Measurements from ENCODE around the gene NPM1. TPM values are rescaled to one million over a fixed set of nuclear protein-coding genes. Genes with fewer than 3 reads are reported as not detected.

The NPM1 gene
- total and polyA plus RNA-seq, 4 donors, result 133 to 959 (median 363) TPM

DNA sequence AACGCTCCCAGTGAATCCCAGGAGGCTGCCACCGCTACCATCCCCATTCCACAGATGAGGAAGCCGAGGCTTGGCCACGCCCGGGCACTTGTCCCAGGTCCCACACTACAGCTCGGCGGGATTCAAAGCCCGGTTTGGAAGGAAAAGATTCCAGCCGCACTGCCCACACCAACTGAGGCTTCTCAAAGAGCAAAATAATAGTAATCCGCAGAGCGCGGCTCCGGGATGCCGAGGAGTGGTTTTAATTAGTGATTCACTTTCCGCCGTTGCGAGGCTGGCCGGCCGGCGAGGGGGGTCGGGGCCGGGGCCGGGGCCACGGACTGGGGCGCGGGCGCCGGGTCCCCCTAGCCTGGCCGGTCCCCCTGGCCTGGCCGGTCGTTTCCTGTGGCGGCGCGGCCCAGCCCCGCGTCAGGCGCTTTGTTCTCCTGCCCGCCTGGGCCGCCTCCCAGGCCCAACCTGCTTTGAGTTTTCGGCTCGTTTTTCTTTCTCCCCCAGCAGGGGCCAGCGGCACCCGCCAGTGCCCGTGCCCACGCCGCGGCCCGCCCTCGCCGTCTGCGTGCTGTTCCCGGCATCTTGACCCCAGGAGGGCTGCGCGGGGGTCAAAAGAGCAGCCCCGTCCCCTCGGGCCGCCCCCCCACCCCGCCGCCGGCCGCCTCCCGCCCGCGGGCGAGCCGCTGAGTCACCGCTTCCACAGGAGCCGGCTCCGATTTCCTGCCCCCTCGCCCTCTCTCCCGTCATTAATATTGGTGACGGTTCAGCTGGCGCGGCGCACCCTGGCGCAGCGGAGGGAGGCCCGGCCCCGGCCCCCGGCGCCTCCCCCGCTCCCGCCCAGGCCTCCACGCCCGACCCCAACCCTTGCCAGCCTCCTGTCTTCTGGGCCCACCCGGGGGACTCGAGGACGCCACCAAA, 63.0 kb downstream of the NPM1 start:
- Histone ChIP-seq H3K4me3 (ENCODE audit: low read depth in 1 of 3, low read length in 3 of 3) (peak overlapping the region in 1 of 3 donors; percentile 36), H3K4me1 (ENCODE audit: control insufficient read depth in 4 of 4, insufficient read depth in 4 of 4, low read length in 3 of 4) (peaks cover 0 to 3% (median 0%) of the 10 kb centered on the region in 4 donors), H3K9ac (ENCODE audit: low read depth in 1 of 2, low read length in 2 of 2) (no peak overlapping the region), H3K27me3 (ENCODE audit: control insufficient read depth in 4 of 4, insufficient read depth in 4 of 4, low read length in 3 of 4) (peaks cover 0 to 2% (median 0%) of the 10 kb centered on the region in 4 donors), H3K27ac (ENCODE audit: low read depth in 1 of 2, low read length in 2 of 2) (no peak overlapping the region), H3K36me3 (ENCODE audit: control insufficient read depth in 4 of 4, insufficient read depth in 3 of 4, low read depth in 1 of 4, low read length in 3 of 4) (no peaks in the 10 kb centered on the region), H3K9me3 (ENCODE audit: control insufficient read depth in 4 of 4, low read length in 3 of 4) (no peaks in the 10 kb centered on the region)
- no peak for DNase-seq (ENCODE audit: low spot score)
- 42% methylated on average over 88 of the region's 88 CpGs for WGBS
- TF ChIP-seq REST (IDR thresholded peaks at IDR 0.05) (no peak), EGR1 (IDR thresholded peaks at IDR 0.05; ENCODE audit: low read depth in 2 of 2) (no peak), NR2F2 (IDR thresholded peaks at IDR 0.05) (no peak), JUND (IDR thresholded peaks at IDR 0.05) (no peak), TAF1 (conservative IDR thresholded peaks at IDR 0.05) (no peak), ATF3 (IDR thresholded peaks at IDR 0.05) (no peak), FOXA1 (IDR thresholded peaks at IDR 0.05) (no peak), RXRA (IDR thresholded peaks at IDR 0.05) (no peak), FOXA2 (IDR thresholded peaks at IDR 0.05) (no peak), RAD21 (IDR thresholded peaks at IDR 0.05) (no peak), HNF4G (IDR thresholded peaks at IDR 0.05) (no peak)
- TF ChIP-seq, protein P1, sequence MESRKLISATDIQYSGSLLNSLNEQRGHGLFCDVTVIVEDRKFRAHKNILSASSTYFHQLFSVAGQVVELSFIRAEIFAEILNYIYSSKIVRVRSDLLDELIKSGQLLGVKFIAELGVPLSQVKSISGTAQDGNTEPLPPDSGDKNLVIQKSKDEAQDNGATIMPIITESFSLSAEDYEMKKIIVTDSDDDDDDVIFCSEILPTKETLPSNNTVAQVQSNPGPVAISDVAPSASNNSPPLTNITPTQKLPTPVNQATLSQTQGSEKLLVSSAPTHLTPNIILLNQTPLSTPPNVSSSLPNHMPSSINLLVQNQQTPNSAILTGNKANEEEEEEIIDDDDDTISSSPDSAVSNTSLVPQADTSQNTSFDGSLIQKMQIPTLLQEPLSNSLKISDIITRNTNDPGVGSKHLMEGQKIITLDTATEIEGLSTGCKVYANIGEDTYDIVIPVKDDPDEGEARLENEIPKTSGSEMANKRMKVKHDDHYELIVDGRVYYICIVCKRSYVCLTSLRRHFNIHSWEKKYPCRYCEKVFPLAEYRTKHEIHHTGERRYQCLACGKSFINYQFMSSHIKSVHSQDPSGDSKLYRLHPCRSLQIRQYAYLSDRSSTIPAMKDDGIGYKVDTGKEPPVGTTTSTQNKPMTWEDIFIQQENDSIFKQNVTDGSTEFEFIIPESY (IDR thresholded peaks at IDR 0.05), result no peak
- TF ChIP-seq, protein P2, sequence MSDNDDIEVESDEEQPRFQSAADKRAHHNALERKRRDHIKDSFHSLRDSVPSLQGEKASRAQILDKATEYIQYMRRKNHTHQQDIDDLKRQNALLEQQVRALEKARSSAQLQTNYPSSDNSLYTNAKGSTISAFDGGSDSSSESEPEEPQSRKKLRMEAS (IDR thresholded peaks at IDR 0.05), result no peak

DNA sequence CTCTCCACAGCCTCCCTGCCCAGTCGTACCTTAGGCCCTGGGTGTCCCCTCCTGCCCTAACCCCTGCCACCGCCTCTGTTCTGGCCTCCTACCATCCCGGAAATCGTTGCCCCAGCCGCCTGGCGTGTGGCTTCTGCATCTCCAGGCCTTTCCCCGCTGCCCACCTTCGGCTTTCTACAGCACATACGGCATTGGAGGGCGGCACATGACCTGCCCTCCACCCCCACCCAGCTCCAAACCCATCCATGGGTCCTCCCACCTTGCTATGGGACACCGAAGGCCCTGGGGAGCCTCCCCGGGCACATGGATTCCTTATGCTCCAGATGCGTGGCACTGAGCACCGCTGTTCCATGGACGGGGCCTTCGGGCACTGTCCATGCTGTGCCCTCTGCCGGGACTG, 63.8 kb downstream of the NPM1 start:
- Histone ChIP-seq H3K27ac (ENCODE audit: low read depth in 1 of 2, low read length in 2 of 2) (no peak overlapping the region), H3K9me3 (ENCODE audit: control insufficient read depth in 4 of 4, low read length in 3 of 4) (no peaks in the 10 kb centered on the region), H3K4me3 (ENCODE audit: low read depth in 1 of 3, low read length in 3 of 3) (no peak overlapping the region), H3K4me1 (ENCODE audit: control insufficient read depth in 4 of 4, insufficient read depth in 4 of 4, low read length in 3 of 4) (peaks cover 0 to 3% (median 0%) of the 10 kb centered on the region in 4 donors), H3K9ac (ENCODE audit: low read depth in 1 of 2, low read length in 2 of 2) (no peak overlapping the region), H3K36me3 (ENCODE audit: control insufficient read depth in 4 of 4, insufficient read depth in 3 of 4, low read depth in 1 of 4, low read length in 3 of 4) (no peaks in the 10 kb centered on the region), H3K27me3 (ENCODE audit: control insufficient read depth in 4 of 4, insufficient read depth in 4 of 4, low read length in 3 of 4) (peaks cover 0 to 2% (median 0%) of the 10 kb centered on the region in 4 donors)
- no peak for DNase-seq (ENCODE audit: low spot score)
- WGBS, result 89% methylated on average over 17 of the region's 17 CpGs
- TF ChIP-seq GABPA (IDR thresholded peaks at IDR 0.05 in 1 of 2, conservative IDR thresholded peaks at IDR 0.05 in 1 of 2), result no peak
- no peak for TF ChIP-seq NR2F2 (IDR thresholded peaks at IDR 0.05)
- TF ChIP-seq HNF4A (conservative IDR thresholded peaks at IDR 0.05), result no peak
- TF ChIP-seq FOXA2 (IDR thresholded peaks at IDR 0.05), result no peak
- TF ChIP-seq, protein P2 (IDR thresholded peaks at IDR 0.05), result no peak
- no peak for TF ChIP-seq TAF1 (conservative IDR thresholded peaks at IDR 0.05)
- no peak for TF ChIP-seq YY1 (IDR thresholded peaks at IDR 0.05)
- no peak for TF ChIP-seq ATF3 (IDR thresholded peaks at IDR 0.05)
- TF ChIP-seq FOXA1 (IDR thresholded peaks at IDR 0.05), result no peak
- no peak for TF ChIP-seq RXRA (IDR thresholded peaks at IDR 0.05)
- TF ChIP-seq, protein P1 (IDR thresholded peaks at IDR 0.05), result no peak
- no peak for TF ChIP-seq RAD21 (IDR thresholded peaks at IDR 0.05)
- TF ChIP-seq REST (IDR thresholded peaks at IDR 0.05), result no peak
- TF ChIP-seq JUND (IDR thresholded peaks at IDR 0.05), result no peak
- no peak for TF ChIP-seq SP1 (IDR thresholded peaks at IDR 0.05)

All from liver (tissue), 9 donors.